Endodermal cell (in vitro differentiated cells): ENCODE measurements around the gene CRYL1. TPM values are rescaled to one million over a fixed set of nuclear protein-coding genes. Genes with fewer than 3 reads are reported as not detected.

Experiments used
- DNase-seq: peaks from one replicate; pipeline ENCODE4 v3.0.0-alpha.2; 2017
- H3K27ac ChIP-seq: 2 replicates; pipeline ENCODE4 v1.5.1; 2013; ENCODE audit warnings: mild to moderate bottlenecking, low read depth, low read length, moderate library complexity
- H3K27me3 ChIP-seq: 2 replicates; pipeline ENCODE4 v1.6.1; 2013; ENCODE audit warnings: mild to moderate bottlenecking, low read length, moderate library complexity; ENCODE audit not compliant: insufficient read depth, control insufficient read depth, poor library complexity, severe bottlenecking
- H3K36me3 ChIP-seq: 2 replicates; pipeline ENCODE4 v1.7.0; 2013; ENCODE audit warnings: mild to moderate bottlenecking, low read length, moderate library complexity; ENCODE audit not compliant: control insufficient read depth, insufficient read depth
- H3K4me1 ChIP-seq: one replicate; pipeline ENCODE4 v1.7.0; 2013; ENCODE audit warnings: low read length; ENCODE audit not compliant: control insufficient read depth, insufficient read depth
- H3K4me3 ChIP-seq: 2 replicates; pipeline ENCODE4 v1.5.1; 2013; ENCODE audit warnings: mild to moderate bottlenecking, low read length, moderate library complexity
- H3K9ac ChIP-seq: 2 replicates; pipeline ENCODE4 v1.6.1; 2013; ENCODE audit warnings: mild to moderate bottlenecking, low read length, moderate library complexity; ENCODE audit not compliant: poor library complexity, severe bottlenecking; ENCODE audit errors: extremely low read depth
- H3K9me3 ChIP-seq: 2 replicates; pipeline ENCODE4 v1.6.1; 2013; ENCODE audit warnings: mild to moderate bottlenecking, low read length, moderate library complexity; ENCODE audit not compliant: control insufficient read depth
- H3K27ac Mint-ChIP-seq: 2 replicates; pipeline ENCODE4 v1.8.0; 2020; ENCODE audit warnings: mixed read lengths
- H3K27me3 Mint-ChIP-seq: 2 replicates; pipeline ENCODE4 v1.8.0; 2021; ENCODE audit warnings: mild to moderate bottlenecking, mixed read lengths; ENCODE audit not compliant: insufficient read depth
- H3K36me3 Mint-ChIP-seq: 2 replicates; pipeline ENCODE4 v1.8.0; 2020; ENCODE audit warnings: low read depth, mixed read lengths
- H3K4me1 Mint-ChIP-seq: 2 replicates; pipeline ENCODE4 v1.8.0; 2020; ENCODE audit warnings: mixed read lengths
- H3K4me3 Mint-ChIP-seq: 2 replicates; pipeline ENCODE4 v1.8.0; 2020; ENCODE audit warnings: mild to moderate bottlenecking, moderate library complexity, mixed read lengths
- H3K9me3 Mint-ChIP-seq: 2 replicates; pipeline ENCODE4 v1.8.0; 2020; ENCODE audit warnings: mild to moderate bottlenecking, mixed read lengths
- WGBS, 2 experiments: methylation state at CpG; one replicate each; pipeline versions ENCODE4 v1.1.5 to v1.1.7; 2013; ENCODE audit warnings: missing lambda C conversion rate in 2 of 2, mixed read lengths in 1 of 2; ENCODE audit not compliant: insufficient coverage in 1 of 2, insufficient read length in 1 of 2; 5-methylcytosine and 5-hydroxymethylcytosine counted together
- total RNA-seq, 2 donors: library from RNA; stranded (reverse); fragmentation: NEBNext Ultra II Directional in 1 of 2; extraction: Animal tissue kit (Norgen Biotek cat#: 25700) in 1 of 2; gene quantifications; 2 replicates in 1 of 2; 3 replicates in 1 of 2; pipeline ENCODE4 v1.2.1, GENCODE V29; 2021
- TF ChIP-seq, protein P1 (sequence below): fragments of 200-600 bp; sonication (generic); conservative IDR thresholded peaks from 2 replicates; pipeline ENCODE4 v1.5.0; 2021; ENCODE audit warnings: antibody characterized with exemption, mild to moderate bottlenecking

Gene CRYL1
- total RNA-seq, 2 donors from 2014 or later, result 1.7 to 4.1 TPM

DNA sequence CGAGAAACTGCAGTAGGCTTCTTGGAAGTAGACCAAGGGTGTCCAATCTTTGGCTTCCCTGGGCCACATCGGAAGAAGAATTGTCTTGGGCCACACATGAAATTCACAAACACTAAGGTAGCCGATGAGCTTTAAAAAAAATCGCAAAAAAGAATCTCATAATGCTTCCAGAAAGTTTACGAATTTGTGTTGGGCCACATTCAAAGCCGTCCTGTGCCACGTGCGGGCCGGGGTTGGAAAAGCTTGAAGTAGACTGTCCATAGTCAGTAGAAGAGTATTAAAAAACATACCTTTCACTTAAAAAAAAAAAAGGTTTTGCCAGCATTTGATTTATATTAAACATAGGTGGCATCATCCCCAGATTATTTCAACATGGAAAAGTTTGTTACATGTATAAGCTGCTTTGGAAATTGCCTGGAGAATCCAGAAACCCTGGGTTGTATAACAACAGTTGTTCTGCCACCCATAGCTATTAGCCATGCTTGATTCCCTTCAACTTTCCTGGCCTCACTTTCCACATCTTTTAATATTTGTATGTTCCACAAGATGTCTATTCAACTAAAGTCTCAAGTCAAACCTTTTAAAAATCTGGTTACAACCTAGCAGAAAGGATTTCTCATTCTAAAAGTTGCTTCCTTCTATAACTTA is 42.3 kb upstream of the CRYL1 start:
- Mint-ChIP-seq H3K9me3 (peaks cover 21% of the 10 kb centered on the region), H3K4me3 (peak overlapping the region; percentile 84), H3K27me3 (peaks cover 6% of the 10 kb centered on the region), H3K36me3 (peaks cover 22% of the 10 kb centered on the region), H3K4me1 (peaks cover 7% of the 10 kb centered on the region), H3K27ac (peak overlapping the region; percentile 95)
- DNase-seq, result no peak
- peaks cover 22% of the 10 kb centered on the region for H3K9me3 ChIP-seq
- H3K27ac ChIP-seq, result peak overlapping the region; percentile 92
- no peaks in the 10 kb centered on the region for H3K36me3 ChIP-seq
- H3K4me3 ChIP-seq, result peak overlapping the region; percentile 89
- no peaks in the 10 kb centered on the region for H3K4me1 ChIP-seq
- WGBS, 2 experiments, result 82 to 86% methylated on average over 2 to 9 of the region's 9 CpGs
- no peaks in the 10 kb centered on the region for H3K27me3 ChIP-seq
- TF ChIP-seq, protein P1, sequence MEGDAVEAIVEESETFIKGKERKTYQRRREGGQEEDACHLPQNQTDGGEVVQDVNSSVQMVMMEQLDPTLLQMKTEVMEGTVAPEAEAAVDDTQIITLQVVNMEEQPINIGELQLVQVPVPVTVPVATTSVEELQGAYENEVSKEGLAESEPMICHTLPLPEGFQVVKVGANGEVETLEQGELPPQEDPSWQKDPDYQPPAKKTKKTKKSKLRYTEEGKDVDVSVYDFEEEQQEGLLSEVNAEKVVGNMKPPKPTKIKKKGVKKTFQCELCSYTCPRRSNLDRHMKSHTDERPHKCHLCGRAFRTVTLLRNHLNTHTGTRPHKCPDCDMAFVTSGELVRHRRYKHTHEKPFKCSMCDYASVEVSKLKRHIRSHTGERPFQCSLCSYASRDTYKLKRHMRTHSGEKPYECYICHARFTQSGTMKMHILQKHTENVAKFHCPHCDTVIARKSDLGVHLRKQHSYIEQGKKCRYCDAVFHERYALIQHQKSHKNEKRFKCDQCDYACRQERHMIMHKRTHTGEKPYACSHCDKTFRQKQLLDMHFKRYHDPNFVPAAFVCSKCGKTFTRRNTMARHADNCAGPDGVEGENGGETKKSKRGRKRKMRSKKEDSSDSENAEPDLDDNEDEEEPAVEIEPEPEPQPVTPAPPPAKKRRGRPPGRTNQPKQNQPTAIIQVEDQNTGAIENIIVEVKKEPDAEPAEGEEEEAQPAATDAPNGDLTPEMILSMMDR, result no peak
- H3K9ac ChIP-seq, result peak overlapping the region; percentile 62

DNA sequence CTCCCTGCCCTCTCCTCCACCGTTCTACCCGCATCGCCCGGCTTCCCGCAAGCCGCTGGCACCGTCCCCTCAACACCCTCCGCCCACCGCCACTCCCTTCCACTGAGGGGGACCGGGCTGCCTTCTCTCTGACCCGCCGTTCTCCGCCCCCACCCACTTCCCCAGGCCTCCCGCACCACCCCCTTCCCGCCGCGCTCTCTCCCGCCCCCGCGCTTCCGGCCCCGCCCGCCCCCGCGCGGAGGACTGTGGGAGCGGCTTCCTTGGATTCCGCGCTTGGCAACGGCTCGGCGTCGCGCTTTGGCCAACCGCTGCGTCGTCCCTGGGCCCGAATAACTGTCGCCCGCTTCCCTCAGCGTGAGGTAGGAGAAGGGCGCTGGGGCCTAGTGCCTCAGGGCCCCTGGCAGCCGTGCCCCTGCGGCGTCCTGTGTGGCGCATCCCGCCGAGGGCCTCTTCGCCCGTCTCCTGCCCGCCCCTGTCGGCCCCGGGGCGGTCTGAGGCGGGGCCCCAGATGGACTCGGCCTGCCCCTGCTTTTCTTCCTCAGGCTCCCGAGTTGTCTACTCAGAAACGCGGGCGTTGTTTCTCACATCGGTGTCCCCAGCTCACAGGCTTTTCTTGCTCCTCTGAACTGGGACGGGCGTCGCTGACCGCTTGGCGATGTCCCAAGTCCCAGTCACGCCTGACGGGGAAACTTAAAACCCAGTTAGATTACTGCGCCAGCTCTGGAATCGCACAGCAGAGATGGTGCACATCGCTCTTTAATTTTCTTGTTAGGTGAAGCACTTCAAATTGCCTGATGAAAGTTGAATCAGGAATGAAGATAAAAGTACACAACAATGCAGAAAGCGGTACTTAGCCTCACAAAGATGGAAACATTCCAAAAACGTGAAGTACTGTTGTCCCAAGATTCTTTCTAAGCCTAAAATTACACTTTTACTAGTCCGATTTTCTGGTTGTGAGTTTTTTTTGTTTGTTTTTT is 41.5 kb upstream of the CRYL1 start, which contains the start of gene IFT88:
Gene IFT88 (plus strand): TSS at position 260 of the 977 bp plus-strand sequence. CDS start 7,229 bp downstream, outside the sequence.
- H3K4me3 Mint-ChIP-seq, result peak within 1 kb of the TSS; percentile 84
- H3K36me3 Mint-ChIP-seq, result peaks cover 19% of the 10 kb centered on the region
- H3K27ac Mint-ChIP-seq, result peak within 1 kb of the TSS; percentile 95
- H3K9me3 Mint-ChIP-seq, result peaks cover 21% of the 10 kb centered on the region
- WGBS, 2 experiments, result 3 to 6% methylated on average over 37 to 74 of the region's 74 CpGs
- TF ChIP-seq, protein P1, result no peak
- peak within 1 kb of the TSS; percentile 89 for H3K4me3 ChIP-seq
- DNase-seq, result peak; percentile 96
- H3K9me3 ChIP-seq, result peaks cover 22% of the 10 kb centered on the region
- H3K9ac ChIP-seq, result peak within 1 kb of the TSS; percentile 62
- no peaks in the 10 kb centered on the region for H3K27me3 ChIP-seq
- H3K4me1 ChIP-seq, result no peaks in the 10 kb centered on the region
- peaks cover 6% of the 10 kb centered on the region for H3K27me3 Mint-ChIP-seq
- H3K27ac ChIP-seq, result peak within 1 kb of the TSS; percentile 92
- peaks cover 7% of the 10 kb centered on the region for H3K4me1 Mint-ChIP-seq
- no peaks in the 10 kb centered on the region for H3K36me3 ChIP-seq

DNA sequence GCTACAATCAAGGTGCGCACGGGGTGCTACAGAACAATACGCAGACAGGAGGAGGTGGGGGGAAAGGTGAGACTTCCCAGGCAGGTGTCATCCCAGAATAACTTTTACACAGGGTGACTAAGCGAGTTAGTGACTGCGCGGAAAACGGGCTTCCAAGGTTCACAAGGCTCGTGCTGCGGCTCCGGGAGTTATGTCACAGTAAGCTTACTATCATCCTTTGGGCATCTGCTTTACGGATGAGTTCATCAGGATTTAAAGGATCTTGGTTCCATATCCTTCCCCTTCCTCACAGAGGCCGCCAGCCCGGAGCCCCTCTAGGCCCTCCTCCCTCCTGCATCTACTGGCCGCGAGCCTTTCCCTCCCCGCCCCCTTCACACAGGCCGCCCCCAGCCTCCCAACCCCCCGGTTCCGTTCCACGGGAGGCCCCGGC is 40.8 kb upstream of the CRYL1 start:
- Histone ChIP-seq H3K27ac (peak overlapping the region; percentile 92), H3K9ac (peak overlapping the region; percentile 62), H3K36me3 (no peaks in the 10 kb centered on the region), H3K27me3 (no peaks in the 10 kb centered on the region), H3K4me1 (no peaks in the 10 kb centered on the region), H3K9me3 (peaks cover 22% of the 10 kb centered on the region), H3K4me3 (peak overlapping the region; percentile 89)
- Mint-ChIP-seq H3K27ac (peak overlapping the region; percentile 91), H3K4me3 (peak overlapping the region; percentile 84), H3K36me3 (peaks cover 15% of the 10 kb centered on the region), H3K4me1 (peaks cover 7% of the 10 kb centered on the region), H3K9me3 (peaks cover 21% of the 10 kb centered on the region), H3K27me3 (peaks cover 6% of the 10 kb centered on the region)
- 10 to 18% methylated on average over 10 to 19 of the region's 21 CpGs for WGBS, 2 experiments
- TF ChIP-seq, protein P1, result no peak
- DNase-seq, result no peak
